MV-4-11 (cell line): ENCODE results near the gene RNASE3.
"Not testable (repeated sequence)": the region's sequence is repeated elsewhere in the genome, so short reads cannot be mapped to it uniquely, and the experiment has no call there.

ENCODE experiments used
- DNase-seq: peaks from one replicate; lab custom pipeline; 2025; lab: John Stamatoyannopoulos, UW

RNASE3 gene

GRCh38 chr14:20891126-20891825, at the start of gene RNASE3:
RNASE3 (plus strand) TSS chr14:20891385; CDS start chr14:20891687, 302 bp downstream.
- peak; percentile 86 for DNase-seq

GRCh38 chr14:20846560-20846959, 44.6 kb upstream of the RNASE3 start:
- DNase-seq: peak; percentile 66

- DNase-seq: peak; percentile 45
These were observed 42.8 kb upstream of the RNASE3 start for GRCh38 chr14:20848316-20848954.

GRCh38 chr14:20848955-20849570, 42.1 kb upstream of the RNASE3 start:
- no peak for DNase-seq

GRCh38 chr14:20853042-20853441, 38.1 kb upstream of the RNASE3 start:
- no peak for DNase-seq

- peak; percentile 79 for DNase-seq
These were observed 35.4 kb upstream of the RNASE3 start for GRCh38 chr14:20855652-20856291.

- no peak for DNase-seq
These were observed 34.0 kb upstream of the RNASE3 start for GRCh38 chr14:20857207-20857606.

GRCh38 chr14:20857630-20858261, 33.4 kb upstream of the RNASE3 start:
- peak; percentile 52 for DNase-seq

GRCh38 chr14:20866194-20866593, 25.0 kb upstream of the RNASE3 start:
- DNase-seq: no peak

- peak; percentile 44 for DNase-seq
These were observed 24.2 kb upstream of the RNASE3 start for GRCh38 chr14:20866963-20867362.

- DNase-seq: peak; percentile 89
These were observed 17.6 kb upstream of the RNASE3 start for GRCh38 chr14:20873370-20874177.

- DNase-seq: no peak
These were observed 14.2 kb upstream of the RNASE3 start for GRCh38 chr14:20877016-20877415.

- no peak for DNase-seq
These were observed 12.5 kb upstream of the RNASE3 start for GRCh38 chr14:20878695-20879094.

- peak; percentile 79 for DNase-seq
These were observed 10.0 kb upstream of the RNASE3 start for GRCh38 chr14:20881229-20881628.

- DNase-seq: not testable (repeated sequence)
These were observed 8.4 kb upstream of the RNASE3 start for GRCh38 chr14:20882787-20883186.

GRCh38 chr14:20888411-20888810, 2.8 kb upstream of the RNASE3 start:
- peak; percentile 65 for DNase-seq

GRCh38 chr14:20895322-20895721, 4.1 kb downstream of the RNASE3 start:
- not testable (repeated sequence) for DNase-seq

GRCh38 chr14:20904393-20905029, 13.3 kb downstream of the RNASE3 start:
- peak; percentile 92 for DNase-seq

- peak; percentile 86 for DNase-seq
These were observed 14.5 kb downstream of the RNASE3 start for GRCh38 chr14:20905676-20906075.

- no peak for DNase-seq
These were observed 16.0 kb downstream of the RNASE3 start for GRCh38 chr14:20907214-20907613.

- not testable (repeated sequence) for DNase-seq
These were observed 19.6 kb downstream of the RNASE3 start for GRCh38 chr14:20910822-20911221.
